Measurements from ENCODE around the gene KRT12.
"Not testable (repeated sequence)": the region's sequence is repeated elsewhere in the genome, so short reads cannot be mapped to it uniquely, and the experiment has no call there.

Gene KRT12

DNA sequence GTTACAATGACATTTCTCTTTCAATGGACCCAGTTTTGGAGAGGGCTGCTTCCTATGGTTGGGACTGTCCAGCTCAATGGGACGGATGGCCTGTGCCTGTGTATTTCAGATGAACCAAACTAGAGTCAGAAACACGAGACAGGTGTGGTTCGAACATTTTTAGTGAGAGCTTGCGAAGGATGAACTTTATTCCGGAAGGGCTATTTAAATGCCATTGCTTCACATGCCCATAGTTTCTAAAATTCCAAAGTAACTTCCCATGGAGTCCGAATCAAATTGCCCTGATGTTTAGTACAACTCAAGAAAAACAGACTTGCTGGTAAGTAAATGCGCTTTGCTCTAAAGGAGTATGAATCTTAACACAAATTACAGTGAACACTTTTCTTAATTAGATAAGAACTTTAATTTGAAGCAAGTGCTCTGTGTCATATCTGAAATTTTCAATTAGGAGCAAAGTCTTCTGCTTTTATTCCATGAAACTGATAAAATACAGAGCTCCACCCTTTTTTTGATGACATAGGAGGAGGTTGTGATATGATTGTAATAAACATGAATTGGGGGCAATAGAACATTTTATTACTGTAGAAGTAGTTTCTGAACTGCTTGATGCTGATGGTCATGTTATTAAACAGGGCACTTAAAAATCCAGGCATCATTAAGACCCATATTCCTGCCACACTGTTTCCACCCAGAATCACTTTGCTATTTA lies 16.8 kb upstream of the KRT12 start:
- DNase-seq: no peak

DNA sequence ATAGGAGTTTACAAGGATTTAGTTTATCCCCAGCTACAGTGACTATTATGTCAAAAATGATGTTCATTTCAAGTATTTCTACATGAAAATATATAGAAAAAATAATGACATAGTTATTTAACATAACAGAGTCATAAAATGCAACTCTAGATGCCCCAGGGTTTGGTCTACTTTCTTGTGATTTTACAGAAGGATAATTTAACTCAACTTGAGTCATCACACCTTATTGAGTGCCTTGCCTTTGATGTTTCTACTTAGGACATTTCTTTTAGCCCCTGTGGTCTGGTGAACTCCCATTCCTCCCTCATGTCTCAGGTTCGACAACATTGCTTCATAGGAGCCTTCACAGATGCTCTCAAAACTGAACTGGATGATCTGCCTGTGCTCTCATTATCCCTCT lies 16.0 kb upstream of the KRT12 start:
- no peak for DNase-seq

DNA sequence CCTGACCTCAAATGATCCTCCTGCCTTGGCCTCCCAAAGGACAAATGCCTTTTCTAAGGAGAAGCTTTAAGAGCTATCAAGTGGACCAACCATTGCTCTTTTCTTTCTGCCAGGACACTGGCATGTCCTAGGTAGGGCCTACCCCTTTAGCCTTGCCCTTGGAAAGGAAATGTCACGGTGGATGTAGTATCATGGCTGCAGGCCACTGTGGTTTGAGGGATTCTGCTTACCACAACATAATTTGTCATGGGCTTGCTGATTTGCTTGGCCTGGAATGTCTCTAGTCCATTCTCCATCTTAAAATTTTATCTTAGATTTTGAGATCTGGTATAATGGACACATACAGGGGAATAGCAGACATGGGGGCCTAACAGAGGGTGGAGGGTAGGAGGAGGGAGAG lies 12.0 kb upstream of the KRT12 start:
- DNase-seq: no peak

DNA sequence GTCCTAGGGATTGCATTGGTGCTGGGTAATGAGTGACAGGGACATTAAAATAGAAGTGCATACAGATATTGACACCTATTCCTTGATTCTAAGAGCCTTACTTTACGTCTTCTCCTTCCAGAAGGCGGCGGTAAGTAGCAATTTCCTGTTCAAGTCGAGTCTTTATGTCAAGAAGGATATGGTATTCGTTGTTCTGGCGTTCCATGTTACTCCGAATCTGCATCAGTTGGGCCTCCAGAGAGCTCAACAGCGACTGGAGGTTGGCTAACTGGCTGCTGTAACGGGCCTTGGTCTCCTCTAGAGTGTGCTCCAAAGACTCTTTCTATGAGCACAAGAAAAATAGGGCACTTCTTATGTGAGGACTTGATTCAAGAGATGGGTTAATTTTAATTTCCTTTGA lies 11.0 kb upstream of the KRT12 start:
- no peak for DNase-seq

DNA sequence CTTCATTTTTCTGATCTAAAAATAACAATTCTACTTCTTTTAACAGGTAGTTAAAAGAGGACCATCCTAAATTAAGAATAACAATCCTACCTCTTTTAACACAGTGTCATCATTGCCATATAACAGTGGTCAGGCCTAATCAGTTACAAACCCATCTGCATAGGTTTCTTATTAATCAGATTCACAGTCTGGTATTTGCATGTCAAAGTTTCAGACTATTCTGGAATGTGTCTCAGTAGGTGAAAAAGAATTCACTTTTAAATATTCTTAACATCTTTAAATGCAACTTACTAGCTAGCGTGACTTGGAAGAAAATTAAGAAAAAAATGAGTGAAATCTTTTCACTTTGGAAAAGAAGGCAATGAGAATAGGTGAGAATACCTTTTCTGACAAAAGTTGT lies 6.8 kb upstream of the KRT12 start:
- DNase-seq: no peak

DNA sequence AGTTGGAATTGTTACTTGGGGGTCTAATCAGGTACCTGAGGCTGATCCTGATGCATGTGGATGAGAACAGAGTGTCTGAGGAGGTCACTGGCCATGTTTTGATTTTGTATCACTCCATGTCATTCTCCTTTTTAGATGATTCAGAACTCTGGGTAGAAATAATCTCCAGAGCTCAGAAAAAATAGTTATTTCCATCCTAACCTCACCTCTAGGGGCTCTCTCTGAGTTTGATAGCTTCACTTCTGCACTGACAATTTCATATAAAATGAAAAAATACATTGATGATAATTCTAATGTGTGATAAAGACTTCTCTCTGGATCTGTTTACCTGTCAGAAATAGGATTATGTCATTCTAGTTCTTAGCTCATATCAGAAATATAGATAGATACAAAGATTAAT lies 6.2 kb upstream of the KRT12 start:
- DNase-seq: no peak

DNA sequence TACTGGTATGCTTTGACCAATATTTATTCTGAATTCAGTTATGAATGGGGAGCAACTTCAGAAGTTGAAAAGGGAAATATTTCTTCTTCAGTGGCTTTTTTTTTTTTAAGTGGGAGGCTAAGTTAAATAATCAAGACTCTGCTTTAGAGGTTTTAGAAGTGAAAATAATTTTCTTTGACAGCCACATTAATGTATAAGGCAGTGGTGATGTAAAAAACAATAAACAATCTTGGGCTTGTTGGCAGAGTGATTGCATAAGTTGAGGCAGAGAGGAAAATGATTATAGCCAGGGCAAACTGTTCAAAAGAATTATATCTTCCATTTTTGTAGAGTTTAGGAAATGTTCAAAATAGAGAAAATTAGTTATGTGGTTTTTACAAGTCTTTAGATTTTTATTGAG lies 5.4 kb upstream of the KRT12 start:
- DNase-seq: no peak

DNA sequence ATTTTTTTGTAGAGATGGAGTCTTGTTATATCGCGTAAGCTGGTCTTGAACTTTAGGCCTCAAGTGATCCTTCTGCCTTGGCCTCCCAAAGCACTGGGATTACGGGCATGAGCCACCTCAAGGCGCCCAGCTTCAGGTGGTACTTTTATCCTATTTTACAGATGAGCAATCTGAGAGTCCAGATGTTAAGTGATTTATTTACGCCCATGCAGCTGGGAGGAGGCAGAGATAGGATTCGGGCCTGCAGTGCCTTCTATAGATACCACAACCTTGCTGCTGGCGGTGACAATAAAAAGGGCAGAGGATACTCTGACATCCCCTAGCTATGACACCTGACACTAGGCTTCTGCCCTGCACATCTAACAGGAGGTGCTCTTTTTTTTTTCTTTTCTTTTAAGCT lies 4.3 kb upstream of the KRT12 start:
- DNase-seq: no peak

DNA sequence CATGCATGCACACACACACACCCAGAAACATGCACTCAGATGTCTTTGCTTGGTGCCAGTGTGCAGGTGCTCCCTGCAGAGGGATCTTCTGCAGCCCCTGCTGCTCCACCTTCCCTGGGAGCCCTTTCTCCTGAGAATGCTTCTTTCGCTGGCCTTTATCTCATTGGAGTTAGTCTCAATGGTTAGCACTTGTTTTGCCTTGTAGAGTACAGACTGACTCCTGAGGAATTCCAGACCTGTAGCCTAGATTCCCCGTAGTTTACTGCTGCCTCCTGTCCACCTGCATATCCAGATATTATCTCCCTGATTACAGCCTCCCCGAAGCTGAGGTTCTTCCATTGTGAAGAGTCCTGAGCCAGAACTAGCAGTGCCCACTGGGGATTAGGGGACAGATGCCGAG lies 3.1 kb upstream of the KRT12 start:
- no peak for DNase-seq

DNA sequence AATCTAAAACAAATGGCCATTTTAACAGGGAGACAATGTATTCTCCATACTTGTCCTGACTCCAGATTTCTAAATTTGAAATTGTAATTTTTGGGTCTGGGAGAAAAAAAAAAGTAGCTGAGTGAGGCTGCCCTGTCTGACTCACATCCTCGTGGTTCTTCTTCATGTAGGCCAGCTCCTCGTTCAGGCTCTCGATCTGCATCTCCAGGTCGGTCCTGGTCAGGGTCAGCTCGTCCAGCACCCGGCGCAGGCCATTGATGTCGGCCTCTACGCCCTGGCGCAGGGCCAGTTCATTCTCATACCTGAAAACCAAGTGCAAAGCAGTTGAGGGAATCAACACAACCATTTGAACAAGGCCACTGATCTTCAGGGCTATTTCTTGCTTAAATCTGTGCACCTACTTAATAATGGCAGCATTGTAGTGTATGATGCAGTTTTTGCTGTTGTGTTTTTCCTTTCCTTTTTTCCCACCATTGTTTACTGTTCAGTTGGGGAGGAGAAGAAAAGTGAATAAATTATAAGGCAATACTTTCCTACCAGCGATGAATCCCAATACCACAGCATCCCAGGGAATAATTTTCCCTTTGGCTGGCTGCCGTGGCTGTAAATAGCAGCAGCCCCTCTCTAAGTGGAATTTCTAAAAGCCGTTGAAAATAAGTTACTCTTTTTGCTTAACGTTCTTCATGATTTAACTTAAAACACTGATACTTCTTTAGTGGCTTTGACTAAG lies 2.2 kb downstream of the KRT12 start:
- DNase-seq: no peak

DNA sequence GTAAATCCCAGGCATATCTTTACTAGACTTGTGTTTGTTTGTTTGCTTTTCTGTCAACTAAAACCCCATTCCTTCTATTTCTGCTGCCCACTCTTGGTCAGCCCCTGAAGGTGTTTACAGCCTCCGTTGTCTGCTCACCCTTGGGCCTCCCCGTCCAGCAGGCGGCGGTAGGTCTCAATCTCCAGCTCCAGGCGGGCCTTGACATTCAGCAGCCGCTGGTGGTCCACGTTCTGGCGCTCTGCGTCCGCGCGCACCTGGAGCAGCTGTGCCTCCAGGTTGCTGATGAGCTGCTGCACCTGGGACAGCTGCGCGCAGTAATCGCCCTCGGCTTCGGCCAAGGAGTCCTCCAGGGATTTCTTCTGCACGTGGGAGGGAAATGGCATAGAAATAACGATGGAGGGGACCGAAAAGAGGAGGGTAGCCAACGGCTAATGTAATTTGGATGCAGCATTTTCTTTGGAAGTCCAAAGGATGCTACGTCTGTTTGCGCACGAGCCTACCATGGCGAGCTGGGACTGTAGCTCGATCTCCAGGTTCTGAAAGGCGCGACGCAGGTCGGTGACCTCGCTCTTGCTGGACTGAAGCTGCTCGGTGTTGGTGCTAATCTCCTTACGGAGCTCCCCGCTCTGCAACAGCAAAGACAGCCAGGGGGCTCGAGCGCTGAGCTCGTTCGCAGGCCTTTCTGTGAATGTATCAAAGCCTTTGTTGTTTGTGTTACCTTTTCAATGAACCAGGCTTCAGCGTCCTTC lies 3.9 kb downstream of the KRT12 start:
- DNase-seq: no peak

DNA sequence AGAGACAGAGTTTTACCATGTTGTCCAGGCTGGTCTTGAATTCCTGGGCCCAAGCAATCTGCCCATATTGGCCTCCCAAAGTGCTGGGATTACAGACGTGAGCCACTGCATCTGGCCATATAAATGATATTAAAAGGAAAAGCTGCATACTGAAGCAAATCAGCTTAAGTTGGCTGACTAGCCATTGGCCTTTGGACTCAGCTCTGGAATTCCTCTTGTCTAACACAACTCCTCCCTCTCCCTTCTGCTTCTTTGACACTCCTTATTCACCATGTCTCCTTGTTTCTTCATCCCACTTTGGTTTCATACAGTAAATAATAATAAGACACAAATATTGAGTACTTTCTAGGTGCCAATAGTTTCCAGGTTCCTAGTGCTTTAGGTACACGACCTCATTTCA lies 7.5 kb downstream of the KRT12 start:
- DNase-seq: no peak

DNA sequence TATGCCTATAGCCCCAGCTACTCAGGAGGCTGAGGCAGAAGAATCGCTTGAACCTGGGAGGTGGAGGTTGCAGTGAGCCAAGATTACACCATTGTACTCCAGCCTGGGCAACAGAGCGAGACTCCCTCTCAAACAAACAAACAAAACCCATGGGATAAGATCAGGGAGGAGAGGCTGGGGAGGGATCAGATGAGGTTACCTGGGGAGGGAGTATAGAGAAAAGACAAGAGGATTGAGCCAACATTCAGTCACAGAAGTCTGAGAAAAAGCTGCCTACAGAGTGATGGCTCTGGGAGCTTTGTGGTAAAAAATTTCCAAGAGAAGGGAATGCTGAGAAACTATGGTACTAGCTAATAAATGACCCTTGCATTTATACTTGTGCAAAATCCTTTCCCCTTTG lies 8.4 kb downstream of the KRT12 start:
- DNase-seq: not testable (repeated sequence)

DNA sequence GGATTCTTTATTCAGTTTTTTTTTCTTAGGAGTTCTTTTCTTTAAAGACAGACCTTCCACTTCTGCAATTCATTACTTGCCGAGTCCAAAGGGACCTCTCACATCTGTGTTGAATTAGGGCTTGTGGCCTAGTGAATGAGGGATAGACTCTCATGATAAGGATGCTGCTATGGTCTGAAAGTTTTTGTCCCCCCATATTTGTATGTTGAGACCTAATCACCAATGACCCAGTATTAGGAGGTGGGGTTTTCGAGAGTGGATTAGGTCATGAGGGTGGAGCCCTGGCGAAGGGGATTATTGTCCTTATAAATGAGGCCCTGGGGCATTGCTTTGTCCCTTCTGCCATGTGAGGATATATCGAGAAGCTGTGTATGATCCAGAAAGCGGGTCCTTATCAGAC lies 9.5 kb downstream of the KRT12 start:
- DNase-seq: no peak

DNA sequence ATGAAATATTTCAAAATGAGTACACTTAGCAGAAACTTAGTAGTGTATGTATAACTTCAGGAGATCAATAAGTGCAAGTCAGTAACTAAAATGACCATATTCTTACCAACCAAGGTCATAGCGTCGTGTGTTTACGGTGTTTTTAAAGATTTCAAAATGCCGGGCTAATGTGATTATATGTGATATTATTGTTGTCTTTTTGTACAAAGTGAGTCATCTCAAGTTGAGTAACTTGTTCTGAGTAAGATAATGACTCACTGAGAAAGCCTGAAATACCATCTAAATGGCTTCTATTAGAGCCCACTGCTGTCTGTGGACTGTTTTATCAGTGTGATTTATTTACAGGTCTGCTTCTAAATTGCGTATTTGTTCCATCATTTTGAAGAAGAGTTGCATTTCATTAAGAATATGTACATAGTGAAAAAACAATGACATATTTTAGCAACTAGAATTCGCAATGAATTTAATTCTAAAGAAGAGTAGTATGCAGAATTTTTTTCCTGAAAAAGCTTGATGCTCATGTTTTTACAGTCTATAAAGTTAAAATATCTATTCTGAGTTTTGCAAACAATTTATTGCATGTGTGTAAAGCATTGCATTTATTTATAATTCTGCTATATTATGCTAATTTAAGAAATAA lies 12.7 kb downstream of the KRT12 start:
- no peak for DNase-seq

DNA sequence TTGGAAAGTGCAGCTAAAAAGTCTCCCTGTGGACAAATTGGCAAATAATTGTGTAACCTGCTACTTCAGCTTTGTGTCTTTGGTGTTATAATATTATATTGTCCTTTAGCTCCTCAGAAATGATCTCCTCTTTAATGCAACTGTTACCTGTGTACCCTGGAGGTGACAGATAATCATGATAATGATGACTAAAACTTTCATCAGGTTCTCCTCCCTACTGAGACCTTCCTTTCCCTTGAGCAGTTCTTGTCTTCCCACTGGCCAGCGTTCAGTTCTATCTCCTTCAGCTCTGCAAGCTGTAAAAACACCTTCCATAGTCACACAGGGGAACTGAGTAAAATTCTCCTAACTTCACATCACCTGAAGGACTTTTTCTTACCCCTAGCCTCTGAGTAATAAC lies 14.7 kb downstream of the KRT12 start:
- no peak for DNase-seq

DNA sequence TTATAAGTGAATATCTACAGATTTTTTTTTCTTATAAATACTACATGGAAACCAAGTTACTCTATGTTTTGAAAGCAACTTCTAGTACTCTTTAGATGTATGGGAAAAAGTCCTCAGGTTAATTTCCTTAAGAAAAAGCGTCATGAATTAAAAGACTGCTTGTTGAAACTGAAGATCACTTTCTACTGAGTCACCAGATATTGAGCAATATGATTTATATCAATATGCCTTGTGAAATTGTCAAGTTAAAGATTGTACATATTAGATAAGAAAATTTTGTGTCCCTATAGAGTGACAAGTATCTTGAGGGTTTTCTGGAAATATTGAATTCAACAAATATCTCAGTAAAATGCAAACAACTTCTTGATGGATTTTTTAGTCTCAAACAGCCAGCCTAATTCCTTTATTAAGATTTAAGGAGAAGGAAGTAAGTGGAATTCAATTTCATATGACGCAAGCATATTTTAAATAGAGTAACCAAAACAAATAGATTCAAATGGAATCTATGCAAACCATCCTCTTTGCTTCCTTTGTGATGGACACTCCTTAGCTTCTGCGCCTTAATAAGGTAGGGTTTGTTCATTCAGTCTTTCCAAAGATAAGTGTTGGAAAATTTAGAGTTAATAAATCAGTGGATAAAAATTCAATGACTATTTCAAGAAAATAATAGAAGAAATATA lies 16.6 kb downstream of the KRT12 start:
- no peak for DNase-seq

DNA sequence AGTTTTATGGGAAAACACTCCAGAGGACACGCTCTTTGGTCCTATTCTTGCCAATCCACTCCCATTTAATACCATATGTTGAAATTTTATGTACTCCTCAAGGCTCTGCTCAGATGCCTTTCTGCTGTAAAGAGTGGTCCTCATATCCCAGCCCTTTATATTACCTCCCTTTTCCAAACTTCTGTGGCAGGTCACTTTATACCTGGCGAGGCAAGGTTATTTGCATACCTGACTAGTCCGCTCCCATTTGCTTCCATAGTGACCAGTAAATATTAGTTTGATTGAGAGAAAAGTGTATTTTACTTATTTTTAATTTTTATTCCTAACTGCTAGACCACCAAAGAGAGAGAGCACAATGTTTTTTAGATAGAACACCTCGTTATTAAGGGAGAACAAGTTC lies 17.3 kb downstream of the KRT12 start:
- DNase-seq: no peak

DNA sequence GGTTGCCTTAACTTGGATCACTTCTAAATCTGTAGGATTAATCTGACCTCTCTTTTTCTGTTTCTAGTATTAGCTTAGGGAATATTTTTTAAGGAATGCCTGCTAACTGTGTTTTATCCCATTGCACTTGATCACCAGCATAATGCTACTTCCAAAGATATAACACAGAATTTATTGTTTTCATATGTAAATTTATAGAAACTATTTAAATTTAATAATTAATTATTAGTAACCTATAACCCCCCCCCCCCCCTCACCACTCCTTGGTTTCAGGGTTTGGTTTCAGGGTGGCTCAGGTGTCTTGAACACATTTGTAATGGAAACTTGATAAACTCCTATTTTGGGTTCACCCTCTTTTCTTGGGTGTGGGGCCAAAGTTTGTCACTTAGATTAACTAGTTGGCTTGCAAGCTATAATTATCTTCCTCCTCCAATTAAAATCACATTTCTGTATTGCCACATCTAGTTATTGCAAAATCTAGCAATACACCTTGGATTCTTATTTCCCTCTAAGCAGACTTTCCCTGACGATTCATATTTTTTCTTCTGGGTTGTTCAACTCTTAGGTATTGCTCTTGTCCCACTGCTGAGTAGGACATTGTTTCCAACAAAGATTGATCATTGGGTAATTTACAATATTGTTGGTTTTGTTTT lies 18.3 kb downstream of the KRT12 start:
- DNase-seq: no peak

DNA sequence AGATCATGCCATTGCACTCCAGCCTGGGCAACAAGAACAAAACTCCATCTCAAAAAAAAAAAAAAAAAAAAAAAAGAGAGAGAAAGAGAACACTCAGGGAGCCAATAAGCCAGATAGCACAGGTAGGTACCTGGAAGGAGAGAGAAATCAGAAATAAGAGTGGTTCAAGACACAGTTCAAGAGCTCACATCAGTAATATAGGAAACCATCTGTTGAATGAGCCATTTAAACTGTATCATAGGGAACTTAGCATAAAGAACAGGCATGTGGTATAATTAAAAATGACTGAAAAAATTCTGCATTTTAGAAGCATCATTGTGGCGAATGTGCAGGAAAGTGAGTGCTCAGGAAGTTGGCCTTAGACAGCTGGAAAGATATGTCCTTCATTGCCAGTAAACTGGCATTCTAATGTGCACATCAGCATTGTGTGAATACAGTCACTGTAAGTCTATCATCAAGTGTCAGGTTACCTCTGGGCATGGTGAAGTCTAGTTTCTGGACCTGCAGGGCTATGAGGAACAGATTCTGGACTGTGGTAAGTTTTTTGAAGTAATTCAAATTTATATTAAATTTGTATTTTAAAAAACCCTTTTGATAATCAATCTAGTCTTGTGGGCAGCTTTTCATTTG lies 20.4 kb downstream of the KRT12 start:
- DNase-seq: no peak

DNA sequence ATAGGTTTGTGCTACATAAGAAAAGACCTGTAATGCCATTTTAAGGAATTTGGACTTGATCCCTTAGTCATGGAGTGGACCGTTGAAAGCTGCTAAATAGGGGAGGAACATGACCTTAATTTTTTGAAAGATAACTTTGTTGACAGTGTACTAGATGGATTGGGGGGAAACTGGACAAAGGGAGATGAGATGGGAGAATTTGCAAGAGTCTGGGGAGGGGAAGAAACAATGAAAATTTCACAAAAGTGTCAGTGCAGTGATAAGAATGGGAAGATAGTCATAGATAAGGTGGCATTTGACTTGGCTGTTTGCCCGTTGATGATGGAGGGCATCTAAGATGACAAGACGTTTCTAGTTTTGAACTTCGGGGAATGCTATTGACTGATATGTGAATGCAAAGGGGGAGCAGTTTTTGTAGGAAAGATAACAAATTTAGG lies 22.3 kb downstream of the KRT12 start:
- no peak for DNase-seq

DNA sequence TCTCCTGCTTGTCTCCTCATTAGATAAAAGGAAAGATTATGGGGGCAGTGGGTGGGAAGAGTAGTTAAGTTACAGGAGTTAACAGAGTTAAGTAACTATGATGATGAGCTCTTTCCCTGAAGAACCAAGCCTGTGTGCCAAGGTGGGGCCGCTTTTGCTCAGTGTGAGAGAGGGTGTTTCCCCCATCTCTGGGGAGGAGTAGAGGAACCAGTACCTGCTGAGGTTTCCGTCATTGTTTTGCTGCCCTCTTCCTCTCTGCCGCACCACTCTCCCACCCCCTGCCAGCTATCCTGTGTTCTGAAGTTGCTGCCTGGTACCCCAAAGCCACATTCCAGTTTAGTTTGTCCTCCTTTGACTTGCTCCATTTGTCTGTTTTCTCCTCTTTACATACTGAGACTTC lies 23.8 kb downstream of the KRT12 start:
- no peak for DNase-seq
